Neural cell (in vitro differentiated cells): ENCODE data around the gene EVL.

ENCODE experiments used
- CTCF ChIP-seq: fragments of 450-650 bp; IDR thresholded peaks from 2 replicates; pipeline ENCODE4 v1.5.1; 2014; ENCODE audit warnings: antibody characterized with exemption, mild to moderate bottlenecking, moderate library complexity; ENCODE audit not compliant: poor library complexity, severe bottlenecking
- EP300 ChIP-seq: fragments of 450-650 bp; conservative IDR thresholded peaks from 2 replicates; pipeline ENCODE4 v1.6.1; 2014; ENCODE audit warnings: antibody characterized with exemption, mild to moderate bottlenecking, moderate library complexity; ENCODE audit not compliant: poor library complexity, severe bottlenecking
- EZH2 ChIP-seq: fragments of 200-600, 300-800 bp; shearing (Covaris generic), sonication (generic); IDR thresholded peaks from 2 replicates; pipeline ENCODE4 v1.6.1; 2014; ENCODE audit warnings: antibody characterized with exemption, low read length, borderline replicate concordance, mild to moderate bottlenecking; ENCODE audit not compliant: insufficient read depth, poor library complexity, severe bottlenecking
- MXI1 ChIP-seq: fragments of 450-650 bp; conservative IDR thresholded peaks from 2 replicates; pipeline ENCODE4 v1.6.1; 2014; ENCODE audit warnings: antibody characterized with exemption, mild to moderate bottlenecking; ENCODE audit not compliant: poor library complexity, severe bottlenecking
- POLR2AphosphoS5 ChIP-seq: IDR thresholded peaks from 2 replicates; pipeline ENCODE4 v1.6.1; 2012
- RAD21 ChIP-seq: fragments of 450-650 bp; conservative IDR thresholded peaks from 2 replicates; pipeline ENCODE4 v1.6.1; 2014; ENCODE audit warnings: antibody characterized with exemption, mild to moderate bottlenecking, moderate library complexity

DNA sequence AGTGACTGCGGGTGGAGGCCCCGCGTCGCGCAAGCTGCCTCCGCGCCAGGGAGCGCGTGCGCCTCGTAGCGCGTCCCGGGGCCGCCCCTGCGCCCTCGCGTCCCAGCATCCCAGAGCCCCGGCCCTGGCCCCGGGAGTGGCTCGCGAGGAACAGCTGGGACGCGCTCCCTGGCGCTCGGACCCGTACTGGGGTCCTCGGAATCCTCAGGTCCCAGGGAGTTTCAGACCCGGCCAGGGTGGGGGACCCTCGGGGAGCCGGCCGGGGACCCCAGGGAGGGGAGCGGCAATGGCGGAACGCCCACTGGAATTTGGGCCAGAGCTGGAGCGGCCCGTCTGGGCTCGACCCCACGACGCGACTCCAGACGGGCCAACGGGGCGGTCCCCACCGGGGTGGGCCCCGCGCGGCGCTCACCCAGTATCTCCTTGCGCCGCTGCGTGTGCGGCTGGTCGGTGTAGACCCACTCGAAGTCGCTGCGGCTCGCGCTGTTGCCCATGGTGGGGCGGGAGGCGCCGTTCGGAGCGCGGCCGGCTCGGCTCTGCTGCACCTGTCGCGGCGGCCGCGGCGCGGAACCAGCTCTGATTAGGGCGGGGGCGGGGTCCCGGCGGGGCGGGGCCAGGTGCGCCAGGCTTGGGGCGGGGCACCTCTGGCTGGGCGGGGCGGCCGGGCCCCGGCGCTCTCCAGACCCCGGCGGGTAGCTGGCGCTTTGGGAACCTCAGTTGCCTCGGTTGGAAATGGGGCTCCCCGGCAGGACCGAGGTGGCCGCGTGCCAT is 94.1 kb downstream of the EVL start, which contains the start of gene DEGS2:
- TF ChIP-seq CTCF (no peak), EZH2 (peak; percentile 78), EP300 (no peak), POLR2AphosphoS5 (no peak), RAD21 (no peak), MXI1 (no peak)
